HG02981 (cell line): ENCODE measurements around the gene HMOX2.

Source experiments
- ATAC-seq: cut with Tn5 transposase; IDR thresholded peaks from one replicate; pipeline ENCODE4 v1.9.1; 2021; ENCODE audit warnings: mild to moderate bottlenecking, moderate library complexity; ENCODE audit not compliant: unreplicated experiment

HMOX2 gene

DNA sequence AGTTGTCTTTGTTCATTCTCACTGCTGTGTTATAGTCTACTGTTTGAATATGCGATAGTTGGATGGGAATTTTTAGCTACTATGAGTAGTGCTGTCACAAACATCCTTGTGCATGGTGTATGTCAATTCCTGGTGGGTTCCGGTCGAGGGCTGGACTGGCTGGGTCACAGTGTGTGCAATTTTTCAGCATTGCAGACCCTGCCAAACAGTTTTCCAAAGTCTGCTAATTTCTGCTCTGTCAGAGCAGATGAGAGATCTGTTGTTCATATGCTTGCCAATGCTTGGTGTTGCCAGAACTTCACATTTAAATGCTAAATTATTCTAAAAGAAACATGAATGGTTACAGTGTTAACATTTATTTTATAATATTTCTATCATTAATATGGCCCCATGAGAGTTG lies 76.3 kb downstream of the HMOX2 start:
- no peak for ATAC-seq

- no peak for ATAC-seq
Observed at GRCh38 chr16:4556112-4556511, 79.9 kb downstream of the HMOX2 start, which contains the start of gene C16orf96. C16orf96 (plus strand) TSS chr16:4556340; CDS start chr16:4556490, 150 bp downstream.

GRCh38 chr16:4556580-4556979 lies 80.4 kb downstream of the HMOX2 start:
- ATAC-seq = no peak

DNA sequence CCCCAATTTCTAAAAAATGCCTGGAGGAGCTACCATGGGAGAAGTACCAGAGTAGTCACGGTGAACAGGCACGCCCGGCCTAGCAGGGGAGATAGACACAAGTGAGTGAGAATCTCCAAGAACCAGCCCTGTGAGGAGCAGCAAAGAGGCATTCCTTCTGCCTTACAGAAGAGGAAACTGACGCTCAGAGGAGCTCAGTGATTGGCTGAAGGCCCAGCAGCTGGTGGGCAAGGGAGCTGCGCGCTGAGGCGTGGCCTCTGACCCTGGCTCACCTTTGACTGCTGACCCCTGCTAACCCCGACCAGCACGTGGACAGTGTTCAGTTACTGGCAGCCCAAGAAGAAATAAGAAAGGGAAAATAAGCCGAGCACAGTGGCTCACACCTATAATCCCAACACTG lies 81.8 kb downstream of the HMOX2 start:
- no peak for ATAC-seq
